Stimulated activated CD8-positive, alpha-beta memory T cell treated with anti-CD3 and anti-CD28 coated beads, Interleukin-2, amount 100 ng/mL, for 1 hour (primary cell): ENCODE measurements around the gene PADI1.

Experiments
- DNase-seq, 2 donors: peaks; one replicate each; pipeline ENCODE4 v3.0.0-alpha.2; 2020; ENCODE audit warnings: low read depth in 2 of 2

Gene PADI1

DNA sequence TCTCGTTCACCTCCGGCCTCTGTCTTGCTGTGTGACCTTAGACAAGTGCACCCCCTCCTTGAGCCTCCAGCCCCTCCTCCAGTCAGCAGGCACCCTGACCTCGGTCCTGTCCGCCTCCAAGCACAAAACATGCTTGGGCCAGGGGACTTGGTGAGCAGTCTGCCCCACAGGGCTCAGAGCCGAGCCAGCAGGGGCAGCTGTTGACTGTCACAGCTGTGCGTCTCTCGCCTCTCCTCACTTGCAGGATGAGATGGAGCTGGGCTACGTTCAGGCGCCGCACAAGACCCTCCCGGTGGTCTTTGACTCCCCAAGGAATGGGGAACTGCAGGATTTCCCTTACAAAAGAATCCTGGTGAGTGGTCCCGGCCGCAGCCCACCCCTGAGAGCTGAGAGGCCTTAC is 68.2 kb downstream of the PADI1 start:
- DNase-seq: no peak

DNA sequence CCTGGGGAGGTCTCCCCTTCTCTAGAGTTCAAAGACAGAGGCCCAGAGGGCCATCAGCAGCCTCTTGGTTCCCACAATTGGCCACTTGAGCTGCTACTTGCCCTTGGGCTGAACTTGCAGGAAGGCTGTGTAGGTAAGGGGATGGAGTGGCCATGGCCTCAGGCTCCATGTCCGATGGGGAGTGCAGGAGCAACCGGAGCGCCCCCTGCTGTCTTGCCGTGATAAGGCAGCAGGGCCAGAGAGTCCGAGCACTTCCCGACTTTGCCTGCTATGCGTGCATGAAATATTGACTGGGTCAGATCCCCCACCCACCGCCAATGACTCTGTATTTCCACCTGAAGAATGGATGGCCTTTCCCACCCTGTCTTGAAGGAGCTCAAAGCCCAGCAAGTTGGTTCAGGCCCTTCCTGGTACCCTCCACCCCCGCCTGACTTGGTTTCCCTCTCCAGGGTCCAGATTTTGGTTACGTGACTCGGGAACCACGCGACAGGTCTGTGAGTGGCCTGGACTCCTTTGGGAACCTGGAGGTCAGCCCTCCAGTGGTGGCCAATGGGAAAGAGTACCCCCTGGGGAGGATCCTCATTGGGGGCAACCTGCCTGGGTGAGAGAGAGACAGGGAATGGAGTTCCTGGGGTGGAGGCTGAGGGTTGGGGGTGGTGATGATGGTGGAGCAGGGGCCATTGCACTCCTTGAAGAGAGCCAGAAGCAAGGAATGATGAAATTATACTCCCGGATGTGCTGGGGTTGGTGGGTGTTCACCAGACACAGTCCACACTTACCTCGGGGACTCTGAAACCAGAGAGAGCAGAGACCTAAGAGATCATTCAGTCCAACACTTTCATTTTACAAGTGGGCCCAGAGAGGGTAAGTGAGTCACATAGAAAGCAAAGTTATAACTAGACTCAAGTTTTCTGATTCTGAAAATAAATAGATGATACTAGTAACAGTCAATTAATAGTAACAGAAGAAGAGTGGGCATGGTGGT is 69.5 kb downstream of the PADI1 start:
- DNase-seq: no peak

- no peak for DNase-seq
Observed at GRCh38 chr1:17276568-17276967, 71.6 kb downstream of the PADI1 start.

DNA sequence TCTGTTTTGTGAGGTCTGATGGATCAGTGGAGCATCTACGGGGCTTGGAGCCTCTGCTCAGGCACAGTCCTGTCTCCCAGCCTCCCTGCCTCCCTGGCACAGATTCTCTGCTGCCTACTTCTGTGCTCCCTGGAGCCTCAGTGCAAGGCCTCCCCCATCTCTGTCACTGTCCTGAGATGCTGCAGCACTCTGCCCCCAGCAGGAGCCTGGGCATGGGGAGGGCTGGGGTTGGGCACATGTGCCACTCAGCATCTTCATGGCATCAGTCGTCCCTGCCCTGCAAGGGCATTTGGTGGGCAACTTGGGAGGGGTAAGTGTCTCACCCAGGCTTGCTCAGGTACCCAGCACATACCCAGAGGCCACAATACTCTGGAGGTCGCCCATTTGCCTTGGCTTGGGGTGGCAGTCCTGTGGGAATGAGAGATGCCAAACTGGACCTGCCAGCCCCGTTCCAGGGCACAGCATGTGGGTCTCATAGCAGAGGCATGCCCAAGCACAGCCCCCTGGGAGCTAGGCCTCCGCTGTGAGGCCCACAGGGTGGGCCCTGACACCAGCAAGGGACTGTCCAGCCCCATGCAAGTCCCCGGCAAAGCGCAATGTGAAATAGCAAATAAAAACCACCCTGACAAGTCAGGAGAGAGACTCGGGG is 72.7 kb downstream of the PADI1 start:
- DNase-seq: no peak

GRCh38 chr1:17278996-17279830 is 74.3 kb downstream of the PADI1 start:
- no peak for DNase-seq

- no peak for DNase-seq
Observed at GRCh38 chr1:17280436-17280835, 75.5 kb downstream of the PADI1 start.

- no peak for DNase-seq
Observed at GRCh38 chr1:17280894-17281293, 76.0 kb downstream of the PADI1 start.

DNA sequence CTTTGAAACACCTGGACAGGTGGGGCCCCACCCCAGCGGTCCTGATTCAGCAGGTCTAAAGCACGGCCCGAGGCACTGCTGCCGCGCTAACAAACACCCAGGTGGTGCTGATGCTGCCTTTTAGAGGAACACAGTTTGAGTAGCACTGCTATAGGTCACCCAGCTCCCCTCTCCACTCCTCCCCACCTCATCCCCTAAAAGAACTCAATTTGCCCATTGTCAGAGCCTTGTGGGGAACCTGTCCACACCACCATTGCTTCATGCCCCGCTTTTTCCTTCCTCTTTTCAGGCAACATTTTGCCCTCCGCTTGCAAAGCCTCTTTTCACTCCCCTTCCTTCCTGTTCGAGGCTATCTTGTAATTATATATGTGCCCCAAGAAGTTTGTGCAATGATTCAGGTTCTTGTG is 76.8 kb downstream of the PADI1 start:
- no peak for DNase-seq

DNA sequence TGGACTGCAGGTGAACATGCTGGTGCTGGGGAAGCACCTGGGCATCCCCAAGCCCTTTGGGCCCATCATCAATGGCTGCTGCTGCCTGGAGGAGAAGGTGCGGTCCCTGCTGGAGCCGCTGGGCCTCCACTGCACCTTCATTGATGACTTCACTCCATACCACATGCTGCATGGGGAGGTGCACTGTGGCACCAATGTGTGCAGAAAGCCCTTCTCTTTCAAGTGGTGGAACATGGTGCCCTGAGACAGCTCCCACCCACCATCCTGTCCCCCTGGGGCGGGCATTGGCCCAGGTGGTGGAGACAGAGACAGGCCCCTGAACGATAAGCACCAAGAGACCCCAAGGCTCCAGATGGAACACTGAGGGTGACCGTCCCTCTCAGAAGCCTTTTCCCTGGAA is 77.9 kb downstream of the PADI1 start:
- DNase-seq: no peak

- DNase-seq: no peak
Observed at GRCh38 chr1:17286646-17287045, 81.7 kb downstream of the PADI1 start.

GRCh38 chr1:17287130-17287776 is 82.3 kb downstream of the PADI1 start:
- DNase-seq: no peak

GRCh38 chr1:17289721-17290120 is 84.8 kb downstream of the PADI1 start:
- DNase-seq: no peak

DNA sequence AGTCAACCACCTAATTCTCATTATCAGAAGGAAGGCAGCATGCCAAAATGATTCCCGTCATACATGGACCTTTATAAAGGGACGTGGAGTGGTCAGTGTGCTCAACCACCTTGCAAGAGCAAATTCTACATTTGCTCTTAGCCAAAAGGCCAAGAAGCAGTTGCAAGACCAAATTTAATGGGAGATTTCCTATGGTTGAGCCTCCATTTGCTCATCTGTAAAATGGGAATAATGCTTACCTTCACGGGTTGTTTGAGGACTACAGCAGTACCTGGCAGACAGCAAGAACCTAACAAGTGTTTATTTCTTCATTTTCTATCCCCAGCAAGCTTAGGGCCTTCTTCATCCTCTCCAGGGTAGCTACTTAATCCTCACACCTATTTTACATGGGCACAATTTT is 85.6 kb downstream of the PADI1 start:
- no peak for DNase-seq

DNA sequence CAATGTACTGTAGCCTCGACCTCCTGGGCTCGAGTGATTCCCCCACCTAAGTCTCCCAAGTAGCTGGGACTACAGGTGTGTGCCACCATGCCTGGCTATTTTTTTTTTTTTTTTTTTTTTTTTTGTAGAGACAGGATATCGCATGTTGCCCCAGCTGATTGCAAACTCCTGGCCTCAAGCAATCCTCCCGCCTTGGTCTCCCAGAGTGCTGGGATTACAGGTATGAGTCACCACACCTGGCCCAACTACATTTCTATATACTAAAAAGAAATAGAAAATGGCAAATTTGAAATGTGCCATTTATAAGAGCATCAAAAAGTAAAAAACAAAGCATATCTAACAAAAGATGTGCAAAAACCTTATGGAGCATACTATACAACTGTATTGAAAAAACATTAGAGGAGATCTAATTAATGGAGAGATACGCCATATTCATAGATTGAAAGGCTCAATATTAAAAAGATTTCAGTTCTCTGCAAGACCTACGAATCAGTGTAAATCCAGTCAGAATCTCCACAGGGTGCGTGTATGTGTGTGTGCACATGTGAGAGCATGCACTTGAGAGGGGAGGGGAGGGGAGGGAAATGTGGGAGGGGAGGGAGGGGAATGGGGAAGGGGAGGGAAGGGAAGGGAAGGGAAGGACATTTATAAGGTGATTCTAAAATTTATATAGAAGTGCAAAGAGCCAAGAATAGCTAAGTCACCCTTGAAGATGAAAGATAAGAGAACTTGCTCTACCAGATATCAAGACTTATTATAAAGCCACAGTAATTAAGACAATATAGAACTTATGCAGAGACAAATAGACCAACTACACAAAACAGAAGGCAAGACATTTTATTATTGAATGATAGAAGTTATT is 87.6 kb downstream of the PADI1 start:
- no peak for DNase-seq

DNA sequence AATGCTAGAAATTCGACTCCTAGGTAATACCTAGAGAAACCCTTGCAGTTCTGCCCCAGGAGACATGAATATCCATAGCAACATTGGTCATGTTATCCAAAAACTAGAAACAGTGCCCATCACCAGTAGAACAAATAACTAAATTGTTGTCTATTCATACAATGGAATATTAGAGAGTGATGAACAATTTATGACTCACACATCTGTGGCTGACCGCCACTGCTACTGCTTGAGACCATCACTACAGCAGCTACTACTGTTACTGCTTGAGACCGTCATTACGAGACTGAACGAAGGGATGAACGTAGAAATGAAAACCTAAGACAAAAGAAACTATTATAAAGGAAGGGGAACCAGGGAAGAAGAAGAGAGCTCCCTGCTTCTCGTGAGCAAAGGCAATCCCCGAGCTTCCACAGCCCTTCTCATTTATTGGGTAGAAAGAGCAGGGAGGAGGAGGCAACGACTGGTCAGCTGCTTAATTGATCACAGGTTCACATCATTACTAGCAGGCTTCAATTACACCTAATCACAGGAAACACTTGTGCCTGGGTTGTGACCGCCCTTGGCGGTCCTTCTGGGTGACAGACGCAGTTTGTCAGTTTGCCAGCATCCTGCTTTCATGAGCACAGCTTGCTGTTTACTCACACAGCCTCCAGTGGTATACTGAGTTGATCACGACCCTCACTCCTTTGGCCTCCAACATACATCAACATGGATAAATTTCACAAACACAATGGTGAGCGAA is 88.9 kb downstream of the PADI1 start:
- no peak for DNase-seq

GRCh38 chr1:17295292-17295691 is 90.4 kb downstream of the PADI1 start:
- no peak for DNase-seq
